Activated CD8-positive, alpha-beta memory T cell treated with anti-CD3 and anti-CD28 coated beads, Interleukin-2, amount 10 ng/mL, durations not matched to agents 7 days and 5 days (primary cell): Measurements from ENCODE around the gene UVSSA. TPM values are rescaled to one million over a fixed set of nuclear protein-coding genes. Genes with fewer than 3 reads are reported as not detected.

Source experiments
- ATAC-seq: fragments of 150-1000 bp; cut with Tn5 transposase; one replicate; pipeline ENCODE4 v1.10.0; 2021; ENCODE audit warnings: moderate library complexity
- CTCF ChIA-PET: fragments of 350-600 bp; sonication (Branson Sonifier 250); formaldehyde crosslinking; loops from one replicate; lab custom pipeline; 2021; ENCODE audit warnings: antibody characterized with exemption; lab: Charles Lee
- DNase-seq: peaks from one replicate; pipeline ENCODE4 v3.0.0-alpha.2; 2020
- H3K27ac Mint-ChIP-seq: one replicate; pipeline ENCODE4 v1.8.0; 2021; ENCODE audit warnings: mild to moderate bottlenecking, mixed read lengths
- H3K27me3 Mint-ChIP-seq: one replicate; pipeline ENCODE4 v1.8.0; 2021; ENCODE audit warnings: mixed read lengths
- H3K36me3 Mint-ChIP-seq: one replicate; pipeline ENCODE4 v1.8.0; 2021; ENCODE audit warnings: mild to moderate bottlenecking, mixed read lengths
- H3K4me1 Mint-ChIP-seq: one replicate; pipeline ENCODE4 v1.8.0; 2021; ENCODE audit warnings: mixed read lengths
- H3K4me3 Mint-ChIP-seq: one replicate; pipeline ENCODE4 v1.8.0; 2021; ENCODE audit warnings: mild to moderate bottlenecking, moderate library complexity, mixed read lengths
- H3K9me3 Mint-ChIP-seq: one replicate; pipeline ENCODE4 v1.8.0; 2022; ENCODE audit warnings: low read depth, mixed read lengths
- total RNA-seq, 2 experiments: library from RNA; stranded (reverse); gene quantifications; one replicate each; pipeline ENCODE4 v1.2.3, GENCODE V29; 2021

Gene UVSSA
- total RNA-seq, 2 experiments from 2014 or later: 18.2 to 25.2 TPM

- Mint-ChIP-seq H3K36me3 (no peaks in the 10 kb centered on the region), H3K27ac (no peak overlapping the region)
- CTCF ChIA-PET: interaction anchor here (1.1 to 3.6 kb wide), 4 partner anchors 11 to 222 kb away, joined by 3 to 13 read pairs (median 5); no protein-coding TSS in a partner anchor
Observed at GRCh38 chr4:1353186-1354055, 6.4 kb downstream of the UVSSA start.

GRCh38 chr4:1354136-1354982 lies 7.4 kb downstream of the UVSSA start:
- Mint-ChIP-seq H3K4me3 (no peak overlapping the region), H3K36me3 (no peaks in the 10 kb centered on the region), H3K4me1 (peaks cover 13% of the 10 kb centered on the region), H3K9me3 (no peaks in the 10 kb centered on the region), H3K27ac (no peak overlapping the region), H3K27me3 (no peaks in the 10 kb centered on the region)
- DNase-seq: no peak
- ATAC-seq: no peak
- CTCF ChIA-PET: interaction anchor here (0.7 to 3.6 kb wide), 5 partner anchors 26 to 275 kb away, joined by 3 to 18 read pairs (median 5); no protein-coding TSS in a partner anchor

More at GRCh38 chr4:1353186-1354055, 6.4 kb downstream of the UVSSA start:
- ATAC-seq (no peak), DNase-seq (no peak)
- Mint-ChIP-seq H3K4me3 (no peak overlapping the region), H3K4me1 (peaks cover 21% of the 10 kb centered on the region), H3K9me3 (no peaks in the 10 kb centered on the region), H3K27me3 (no peaks in the 10 kb centered on the region)

DNA sequence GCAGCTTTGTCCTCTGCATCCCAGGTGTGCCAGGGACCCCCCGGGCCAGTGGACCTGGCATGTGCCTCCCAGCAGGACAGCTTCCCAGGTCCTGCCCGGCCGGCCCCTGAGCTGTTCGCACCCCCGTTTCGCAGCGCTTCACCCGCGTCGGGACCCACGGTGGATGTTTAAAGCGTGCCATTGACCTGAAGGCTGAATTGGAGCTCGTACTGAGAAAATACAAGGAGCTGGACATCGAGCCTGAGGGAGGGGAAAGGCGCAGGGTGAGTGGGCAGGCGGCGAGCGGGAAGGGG lies 7.9 kb downstream of the UVSSA start:
- CTCF ChIA-PET: interaction anchor here (0.7 to 3.6 kb wide), 6 partner anchors 26 to 275 kb away, joined by 3 to 18 read pairs (median 4); no protein-coding TSS in a partner anchor
- Mint-ChIP-seq H3K4me3 (no peak overlapping the region), H3K27ac (no peak overlapping the region), H3K27me3 (no peaks in the 10 kb centered on the region), H3K9me3 (no peaks in the 10 kb centered on the region), H3K4me1 (peaks cover 10% of the 10 kb centered on the region), H3K36me3 (no peaks in the 10 kb centered on the region)
- ATAC-seq (no peak), DNase-seq (no peak)

- Mint-ChIP-seq H3K27ac (no peak overlapping the region), H3K9me3 (no peaks in the 10 kb centered on the region), H3K4me1 (peaks cover 9% of the 10 kb centered on the region), H3K4me3 (no peak overlapping the region), H3K36me3 (no peaks in the 10 kb centered on the region), H3K27me3 (no peaks in the 10 kb centered on the region)
- DNase-seq (no peak), ATAC-seq (no peak)
- CTCF ChIA-PET: interaction anchor here (0.7 to 3.6 kb wide), 9 partner anchors 8 to 274 kb away, joined by 3 to 18 read pairs (median 5); partner anchors contain the start of gene UVSSA
Observed at GRCh38 chr4:1355378-1355777, 8.4 kb downstream of the UVSSA start.

GRCh38 chr4:1356181-1356998 lies 9.4 kb downstream of the UVSSA start:
- Mint-ChIP-seq H3K4me1 (peaks cover 7% of the 10 kb centered on the region), H3K27me3 (no peaks in the 10 kb centered on the region), H3K27ac (no peak overlapping the region), H3K4me3 (no peak overlapping the region), H3K36me3 (no peaks in the 10 kb centered on the region), H3K9me3 (no peaks in the 10 kb centered on the region)
- ATAC-seq (no peak), DNase-seq (peak; percentile 58)
- CTCF ChIA-PET: interaction anchor here (0.7 to 2.9 kb wide), 14 partner anchors 9 to 434 kb away, joined by 3 to 18 read pairs (median 5); partner anchors contain the start of genes MAEA and UVSSA

DNA sequence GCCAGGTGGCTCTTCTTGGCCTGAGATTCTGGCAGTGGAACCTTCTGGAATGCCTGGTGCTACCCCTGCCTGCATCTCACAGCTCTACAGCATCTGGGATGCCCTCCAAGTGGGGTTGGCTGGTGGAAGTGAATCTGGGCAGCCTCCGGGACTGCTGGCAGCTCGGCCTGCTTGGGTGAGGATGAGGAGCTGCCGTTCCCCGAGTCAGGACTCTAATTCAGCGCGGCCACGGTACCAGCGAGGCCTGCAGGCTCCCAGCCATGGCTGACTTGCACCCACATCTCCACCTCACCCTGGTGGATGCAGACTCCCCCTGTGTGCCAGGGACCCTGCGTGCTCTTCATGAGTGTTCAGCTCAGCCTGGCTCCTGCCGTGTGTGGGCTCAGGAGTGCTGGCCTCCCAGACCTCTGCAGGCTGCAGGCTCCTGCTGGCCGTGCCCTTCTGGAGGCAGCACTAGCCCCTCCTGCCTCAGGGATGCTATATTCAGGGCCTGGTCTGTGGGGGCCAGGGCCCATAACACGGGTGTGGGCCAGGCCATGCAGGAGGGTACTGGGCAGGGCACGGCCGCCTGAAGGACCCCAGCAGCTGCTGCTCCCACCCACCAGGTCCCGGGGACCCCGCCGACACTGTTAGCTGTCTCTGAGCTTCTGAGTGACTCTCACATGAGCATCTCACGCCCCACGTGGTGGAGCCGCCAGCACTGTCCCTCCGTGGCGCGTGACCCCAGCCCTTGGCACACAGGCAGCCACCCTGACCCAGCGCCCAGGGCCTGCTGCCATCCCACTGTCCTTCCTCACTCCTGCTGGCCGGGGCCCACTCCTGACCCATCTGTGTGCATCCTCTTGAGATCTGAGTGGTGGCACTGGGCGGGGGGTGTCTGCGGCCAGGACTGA lies 10.6 kb downstream of the UVSSA start:
- H3K4me1 Mint-ChIP-seq: no peaks in the 10 kb centered on the region
- DNase-seq (no peak), ATAC-seq (no peak)
- CTCF ChIA-PET: interaction anchor here (0.8 to 2.9 kb wide), 3 partner anchors 10 to 272 kb away, joined by 3 to 18 read pairs (median 17); partner anchors contain the start of gene UVSSA
- no peaks in the 10 kb centered on the region for H3K36me3 Mint-ChIP-seq
- H3K27ac Mint-ChIP-seq: no peak overlapping the region
- H3K27me3 Mint-ChIP-seq: no peaks in the 10 kb centered on the region
- H3K9me3 Mint-ChIP-seq: no peaks in the 10 kb centered on the region
- H3K4me3 Mint-ChIP-seq: no peak overlapping the region

GRCh38 chr4:1358421-1359143 lies 11.6 kb downstream of the UVSSA start:
- Mint-ChIP-seq H3K36me3 (no peaks in the 10 kb centered on the region), H3K27me3 (no peaks in the 10 kb centered on the region), H3K4me1 (no peaks in the 10 kb centered on the region), H3K27ac (no peak overlapping the region), H3K4me3 (no peak overlapping the region), H3K9me3 (no peaks in the 10 kb centered on the region)
- CTCF ChIA-PET: no interaction called here
- DNase-seq (no peak), ATAC-seq (no peak)

- H3K9me3 Mint-ChIP-seq: no peaks in the 10 kb centered on the region
- CTCF ChIA-PET: no interaction called here
- no peak overlapping the region for H3K27ac Mint-ChIP-seq
- H3K36me3 Mint-ChIP-seq: no peaks in the 10 kb centered on the region
- H3K4me1 Mint-ChIP-seq: no peaks in the 10 kb centered on the region
- no peak for DNase-seq
- H3K27me3 Mint-ChIP-seq: no peaks in the 10 kb centered on the region
- H3K4me3 Mint-ChIP-seq: no peak overlapping the region
- no peak for ATAC-seq
Observed at GRCh38 chr4:1359144-1359501, 12.1 kb downstream of the UVSSA start.

GRCh38 chr4:1359976-1360375 lies 13.0 kb downstream of the UVSSA start:
- no peaks in the 10 kb centered on the region for H3K9me3 Mint-ChIP-seq
- no peaks in the 10 kb centered on the region for H3K4me1 Mint-ChIP-seq
- H3K36me3 Mint-ChIP-seq: no peaks in the 10 kb centered on the region
- CTCF ChIA-PET: interaction anchor here (0.6 kb wide), 1 partner anchor 246 kb away, joined by 3 read pairs; no protein-coding TSS in a partner anchor
- H3K27ac Mint-ChIP-seq: no peak overlapping the region
- H3K27me3 Mint-ChIP-seq: no peaks in the 10 kb centered on the region
- H3K4me3 Mint-ChIP-seq: no peak overlapping the region
- ATAC-seq (no peak), DNase-seq (no peak)

GRCh38 chr4:1360423-1361283 lies 13.6 kb downstream of the UVSSA start:
- no peaks in the 10 kb centered on the region for H3K36me3 Mint-ChIP-seq
- H3K27me3 Mint-ChIP-seq: no peaks in the 10 kb centered on the region
- no peak for DNase-seq
- H3K27ac Mint-ChIP-seq: no peak overlapping the region
- no peaks in the 10 kb centered on the region for H3K4me1 Mint-ChIP-seq
- no peak for ATAC-seq
- H3K4me3 Mint-ChIP-seq: no peak overlapping the region
- CTCF ChIA-PET: interaction anchor here (0.6 kb wide), 1 partner anchor 245 kb away, joined by 3 read pairs; no protein-coding TSS in a partner anchor
- H3K9me3 Mint-ChIP-seq: no peaks in the 10 kb centered on the region

DNA sequence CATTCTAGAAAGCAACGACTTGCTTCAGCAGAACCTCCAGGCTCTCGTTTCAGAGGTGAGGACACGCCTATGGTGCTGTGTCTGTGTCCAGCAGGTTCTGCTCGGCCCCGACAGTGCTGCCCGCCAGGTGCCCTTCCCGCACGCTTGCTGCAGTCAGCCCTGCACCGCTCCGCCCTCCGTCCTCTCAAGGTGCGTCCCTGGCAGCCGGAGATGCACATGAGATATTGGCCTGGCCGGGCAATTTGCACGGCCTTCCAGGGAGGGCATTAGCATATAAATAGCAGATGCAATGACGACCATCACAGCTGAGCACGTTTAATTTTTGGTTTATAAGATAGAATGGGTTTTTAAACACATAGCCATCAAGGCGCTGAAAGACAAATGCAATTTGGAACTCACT lies 14.4 kb downstream of the UVSSA start:
- no peaks in the 10 kb centered on the region for H3K27me3 Mint-ChIP-seq
- ATAC-seq (no peak), DNase-seq (no peak)
- no peaks in the 10 kb centered on the region for H3K9me3 Mint-ChIP-seq
- no peaks in the 10 kb centered on the region for H3K36me3 Mint-ChIP-seq
- no peaks in the 10 kb centered on the region for H3K4me1 Mint-ChIP-seq
- H3K27ac Mint-ChIP-seq: no peak overlapping the region
- no peak overlapping the region for H3K4me3 Mint-ChIP-seq
- CTCF ChIA-PET: no interaction called here
